Measurements from ENCODE around the gene TMEM52B. TPM values are rescaled to one million over a fixed set of nuclear protein-coding genes. Genes with fewer than 3 reads are reported as not detected.
"Not testable (repeated sequence)": the region's sequence is repeated elsewhere in the genome, so short reads cannot be mapped to it uniquely, and the experiment has no call there.

Gene TMEM52B
- total RNA-seq, 1 donor from 2014 or later, result not detected

DNA sequence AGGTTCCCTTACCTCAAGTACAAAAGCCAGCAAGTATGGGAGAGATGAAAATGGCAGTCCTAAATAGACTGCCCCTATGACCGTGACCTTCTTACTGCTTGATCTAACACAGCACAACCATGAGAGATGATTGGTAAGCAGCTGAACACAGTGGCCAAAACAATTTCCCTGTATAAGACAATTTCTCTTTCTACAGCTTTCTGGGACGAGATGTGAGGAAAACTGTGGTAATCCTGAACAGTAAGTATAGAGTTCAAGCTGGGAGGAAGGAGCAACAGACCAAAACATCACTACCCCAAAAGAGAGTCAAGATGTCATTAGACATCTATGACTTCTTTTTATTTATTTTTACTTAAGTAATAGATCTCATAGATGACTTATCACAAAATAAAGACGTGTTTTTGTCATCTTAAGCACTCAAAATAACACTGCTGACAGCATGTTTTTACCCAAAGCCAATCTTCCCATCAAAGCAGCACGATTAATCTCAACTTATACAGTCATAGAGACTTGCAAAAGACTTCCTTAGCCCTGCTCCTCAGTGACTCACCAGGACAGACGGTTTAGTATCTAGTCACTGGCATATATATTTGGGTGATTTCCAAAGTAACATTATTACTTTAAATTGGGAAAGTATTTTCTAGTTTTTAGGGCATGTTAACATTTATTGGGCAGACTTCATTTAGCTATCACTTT, 3.7 kb downstream of the TMEM52B start:
- no peak overlapping the region for H3K27ac Mint-ChIP-seq
- TF ChIP-seq, protein P1, sequence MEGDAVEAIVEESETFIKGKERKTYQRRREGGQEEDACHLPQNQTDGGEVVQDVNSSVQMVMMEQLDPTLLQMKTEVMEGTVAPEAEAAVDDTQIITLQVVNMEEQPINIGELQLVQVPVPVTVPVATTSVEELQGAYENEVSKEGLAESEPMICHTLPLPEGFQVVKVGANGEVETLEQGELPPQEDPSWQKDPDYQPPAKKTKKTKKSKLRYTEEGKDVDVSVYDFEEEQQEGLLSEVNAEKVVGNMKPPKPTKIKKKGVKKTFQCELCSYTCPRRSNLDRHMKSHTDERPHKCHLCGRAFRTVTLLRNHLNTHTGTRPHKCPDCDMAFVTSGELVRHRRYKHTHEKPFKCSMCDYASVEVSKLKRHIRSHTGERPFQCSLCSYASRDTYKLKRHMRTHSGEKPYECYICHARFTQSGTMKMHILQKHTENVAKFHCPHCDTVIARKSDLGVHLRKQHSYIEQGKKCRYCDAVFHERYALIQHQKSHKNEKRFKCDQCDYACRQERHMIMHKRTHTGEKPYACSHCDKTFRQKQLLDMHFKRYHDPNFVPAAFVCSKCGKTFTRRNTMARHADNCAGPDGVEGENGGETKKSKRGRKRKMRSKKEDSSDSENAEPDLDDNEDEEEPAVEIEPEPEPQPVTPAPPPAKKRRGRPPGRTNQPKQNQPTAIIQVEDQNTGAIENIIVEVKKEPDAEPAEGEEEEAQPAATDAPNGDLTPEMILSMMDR (IDR thresholded peaks at IDR 0.05; ENCODE audit: unreplicated experiment), result no peak

DNA sequence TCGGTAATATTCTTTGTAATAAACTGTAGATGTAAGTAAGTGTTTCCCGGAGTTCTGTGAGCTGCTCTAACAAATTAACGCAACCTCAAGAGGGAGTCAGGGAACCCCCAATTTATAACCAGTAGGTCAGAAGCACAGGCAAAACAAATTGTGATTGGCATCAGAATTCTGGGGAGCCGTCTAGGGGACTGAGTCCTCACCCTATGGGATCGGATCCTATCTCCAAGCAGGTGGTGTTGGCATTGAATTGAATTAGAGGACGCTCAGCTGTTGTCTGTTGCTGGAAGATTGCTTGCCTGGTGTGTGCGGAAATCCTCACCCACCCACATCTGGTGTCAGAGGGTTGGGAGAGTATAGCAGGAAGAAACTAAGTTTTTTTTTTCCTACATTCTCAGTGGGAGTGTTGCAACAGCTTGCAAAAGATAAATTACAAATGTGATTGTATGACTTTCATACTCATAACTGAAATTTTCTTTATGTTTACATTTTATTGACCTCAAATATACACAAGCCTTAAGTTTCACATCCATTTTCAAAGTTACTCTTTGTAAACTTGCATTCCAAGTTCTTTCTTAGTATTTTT, 5.5 kb downstream of the TMEM52B start:
- Mint-ChIP-seq H3K27ac (no peak overlapping the region), H3K4me3 (ENCODE audit: low read depth) (no peak overlapping the region), H3K27me3 (peaks cover 5% of the 10 kb centered on the region), H3K4me1 (ENCODE audit: low read depth) (no peaks in the 10 kb centered on the region), H3K9me3 (ENCODE audit: low read depth) (no peaks in the 10 kb centered on the region), H3K36me3 (ENCODE audit: insufficient read depth) (no peaks in the 10 kb centered on the region)
- no peak for DNase-seq (ENCODE audit: low spot score, unreplicated experiment)
- TF ChIP-seq, protein P1 (IDR thresholded peaks at IDR 0.05; ENCODE audit: unreplicated experiment), result no peak

More for the DNA sequence above, 3.7 kb downstream of the TMEM52B start:
- Mint-ChIP-seq H3K36me3 (ENCODE audit: insufficient read depth) (no peaks in the 10 kb centered on the region), H3K9me3 (ENCODE audit: low read depth) (no peaks in the 10 kb centered on the region), H3K4me1 (ENCODE audit: low read depth) (no peaks in the 10 kb centered on the region), H3K4me3 (ENCODE audit: low read depth) (no peak overlapping the region), H3K27me3 (peaks cover 9% of the 10 kb centered on the region)
- no peak for DNase-seq (ENCODE audit: low spot score, unreplicated experiment)

DNA sequence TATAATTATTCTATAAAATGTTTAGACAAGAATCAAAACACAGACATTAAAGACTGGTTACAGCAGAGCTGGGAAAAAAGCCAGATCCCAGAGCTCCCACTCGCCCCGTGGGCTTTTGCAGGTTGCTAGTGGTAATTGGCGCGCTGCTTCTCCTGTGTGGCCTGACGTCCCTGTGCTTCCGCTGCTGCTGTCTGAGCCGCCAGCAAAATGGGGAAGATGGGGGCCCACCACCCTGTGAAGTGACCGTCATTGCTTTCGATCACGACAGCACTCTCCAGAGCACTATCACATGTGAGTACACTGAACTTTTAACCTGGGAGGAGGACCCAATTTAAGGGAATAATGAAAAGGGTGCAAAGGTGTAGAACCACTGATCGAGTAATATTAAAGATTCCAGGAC, 7.5 kb downstream of the TMEM52B start:
- TF ChIP-seq, protein P1 (IDR thresholded peaks at IDR 0.05; ENCODE audit: unreplicated experiment), result no peak
- no peak for DNase-seq (ENCODE audit: low spot score, unreplicated experiment)
- no peaks in the 10 kb centered on the region for H3K4me1 Mint-ChIP-seq (ENCODE audit: low read depth)
- H3K36me3 Mint-ChIP-seq (ENCODE audit: insufficient read depth), result no peaks in the 10 kb centered on the region
- no peak overlapping the region for H3K27ac Mint-ChIP-seq
- no peaks in the 10 kb centered on the region for H3K27me3 Mint-ChIP-seq
- no peak overlapping the region for H3K4me3 Mint-ChIP-seq (ENCODE audit: low read depth)
- no peaks in the 10 kb centered on the region for H3K9me3 Mint-ChIP-seq (ENCODE audit: low read depth)

DNA sequence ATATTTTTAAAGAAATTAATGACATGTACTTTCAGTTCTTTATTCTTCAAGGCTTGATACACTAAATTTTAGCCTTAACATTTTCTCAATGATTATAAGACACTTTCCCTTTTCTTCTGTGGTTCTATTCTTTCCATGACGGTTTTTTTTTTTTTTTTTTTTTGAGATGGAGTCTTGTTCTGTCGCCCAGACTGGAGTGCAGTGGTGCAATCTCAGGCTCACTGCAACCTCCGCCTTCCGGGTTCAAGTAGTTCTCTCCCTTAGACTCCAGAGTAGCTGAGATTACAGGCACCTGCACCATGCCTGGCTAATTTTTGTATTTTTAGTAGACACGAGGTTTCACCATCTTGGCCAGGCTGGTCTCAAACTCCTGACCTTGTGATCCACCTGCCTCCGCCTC, 8.1 kb downstream of the TMEM52B start:
- DNase-seq (ENCODE audit: low spot score, unreplicated experiment); H3K27ac Mint-ChIP-seq; H3K36me3 Mint-ChIP-seq (ENCODE audit: insufficient read depth); H3K4me1 Mint-ChIP-seq (ENCODE audit: low read depth); H3K4me3 Mint-ChIP-seq (ENCODE audit: low read depth); H3K27me3 Mint-ChIP-seq; H3K9me3 Mint-ChIP-seq (ENCODE audit: low read depth): not testable (repeated sequence)

DNA sequence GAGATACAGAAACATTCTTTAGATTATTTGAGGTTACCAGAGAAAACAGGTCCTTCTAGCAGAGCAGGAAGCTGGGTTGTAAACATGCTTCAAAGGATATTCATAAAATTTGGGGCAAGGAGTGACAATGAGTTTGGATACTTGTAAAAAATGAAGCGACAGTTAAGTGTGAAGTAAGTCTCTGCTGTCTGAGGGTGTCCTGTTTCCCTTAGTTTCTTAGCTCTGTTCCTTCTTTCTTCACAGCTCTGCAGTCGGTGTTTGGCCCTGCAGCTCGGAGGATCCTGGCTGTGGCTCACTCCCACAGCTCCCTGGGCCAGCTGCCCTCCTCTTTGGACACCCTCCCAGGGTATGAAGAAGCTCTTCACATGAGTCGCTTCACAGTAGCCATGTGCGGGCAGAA, 10.8 kb downstream of the TMEM52B start:
- H3K27ac Mint-ChIP-seq, result no peak overlapping the region
- TF ChIP-seq, protein P1 (IDR thresholded peaks at IDR 0.05; ENCODE audit: unreplicated experiment), result no peak
- H3K4me1 Mint-ChIP-seq (ENCODE audit: low read depth), result no peaks in the 10 kb centered on the region

More for the DNA sequence above, 10.8 kb downstream of the TMEM52B start:
- H3K36me3 Mint-ChIP-seq (ENCODE audit: insufficient read depth), result no peaks in the 10 kb centered on the region
- no peak for DNase-seq (ENCODE audit: low spot score, unreplicated experiment)
- no peak overlapping the region for H3K4me3 Mint-ChIP-seq (ENCODE audit: low read depth)
- peaks cover 4% of the 10 kb centered on the region for H3K27me3 Mint-ChIP-seq
- no peaks in the 10 kb centered on the region for H3K9me3 Mint-ChIP-seq (ENCODE audit: low read depth)

All from progenitor cell of endocrine pancreas (in vitro differentiated cells).